ENCODE data around the gene GPR27.

GRCh38 chr3:71754610-71755253 is 1.1 kb downstream of the GPR27 start:
- TF ChIP-seq POLR2A (IDR thresholded peaks at IDR 0.05; ENCODE audit: low read depth, low read length) (no peak), POLR2AphosphoS5 (IDR thresholded peaks at IDR 0.05; ENCODE audit: low read depth, low read length) (no peak), TAF1 (IDR thresholded peaks at IDR 0.05; ENCODE audit: borderline replicate concordance, low read depth, low read length) (no peak)
